ENCODE data around the gene VPREB1. TPM values are rescaled to one million over a fixed set of nuclear protein-coding genes. Genes with fewer than 3 reads are reported as not detected.
"Not testable (repeated sequence)": the region's sequence is repeated elsewhere in the genome, so short reads cannot be mapped to it uniquely, and the experiment has no call there.

VPREB1 gene
- total and polyA plus RNA-seq, 2 donors (not counting 1 experiment from before 2014, with no cell fraction given), result not detected

GRCh38 chr22:22207845-22208564, 36.6 kb upstream of the VPREB1 start:
- TF ChIP-seq CTCF (conservative IDR thresholded peaks at IDR 0.05 in 1 of 2, IDR thresholded peaks at IDR 0.05 in 1 of 2; ENCODE audit: low read depth in 1 of 2, low read length in 2 of 2) (peak; percentile 66 to 77), EZH2 (IDR thresholded peaks at IDR 0.05; ENCODE audit: low read length, missing control alignments) (no peak)
- Histone ChIP-seq H3K27me3 (ENCODE audit: control insufficient read depth, insufficient read depth, low read length) (peaks cover 7% of the 10 kb centered on the region), H3K4me1 (ENCODE audit: control insufficient read depth, extremely low read depth, insufficient read depth, low read length) (peaks cover 2% of the 10 kb centered on the region), H3K9me3 (ENCODE audit: control insufficient read depth, insufficient read depth, low read depth, low read length) (no peaks in the 10 kb centered on the region), H3K27ac (ENCODE audit: insufficient read depth, low read length) (no peak overlapping the region), H4K20me1 (ENCODE audit: control insufficient read depth, extremely low read depth, insufficient read depth, low read length) (no peaks in the 10 kb centered on the region), H3K4me2 (ENCODE audit: extremely low read depth, insufficient read depth, low read length) (no peak overlapping the region), H3K36me3 (ENCODE audit: control insufficient read depth, insufficient read depth, low read length) (no peaks in the 10 kb centered on the region), H3K4me3 (replicated peaks in 1 of 4; ENCODE audit: control extremely low read depth in 1 of 4, insufficient read depth in 1 of 4, low read depth in 3 of 4, low read length in 4 of 4) (no peak overlapping the region), H3K9ac (ENCODE audit: insufficient read depth, low read length) (no peak overlapping the region), H3K79me2 (ENCODE audit: control insufficient read depth, insufficient read depth, low read length) (no peaks in the 10 kb centered on the region), H2AFZ (ENCODE audit: low read length) (no peak overlapping the region)
- peak; percentile 59 to 68 for DNase-seq (ENCODE audit: low read depth in 2 of 2)

DNA sequence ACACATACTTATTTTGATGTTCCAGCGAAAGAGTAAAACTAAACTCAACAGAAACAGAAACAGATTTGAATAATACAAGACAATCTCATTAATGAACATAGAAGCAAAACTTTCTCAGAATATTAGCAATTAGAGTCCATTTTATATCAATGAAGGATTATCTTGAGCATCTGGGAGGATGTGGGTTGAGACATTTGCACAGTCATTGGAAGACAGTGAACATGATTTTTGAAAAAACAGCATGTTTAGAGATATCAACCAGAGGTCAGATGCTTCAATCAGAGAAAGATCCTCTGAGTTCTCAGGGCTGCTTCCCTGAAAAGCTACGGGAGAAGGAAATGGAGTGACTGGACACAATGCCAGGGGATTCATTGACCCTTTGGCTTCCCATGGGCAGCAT, 35.9 kb upstream of the VPREB1 start:
- Histone ChIP-seq H3K4me1 (ENCODE audit: control insufficient read depth, extremely low read depth, insufficient read depth, low read length) (peaks cover 2% of the 10 kb centered on the region), H4K20me1 (ENCODE audit: control insufficient read depth, extremely low read depth, insufficient read depth, low read length) (no peaks in the 10 kb centered on the region), H2AFZ (ENCODE audit: low read length) (no peak overlapping the region), H3K4me3 (replicated peaks in 1 of 4; ENCODE audit: control extremely low read depth in 1 of 4, insufficient read depth in 1 of 4, low read depth in 3 of 4, low read length in 4 of 4) (no peak overlapping the region), H3K9me3 (ENCODE audit: control insufficient read depth, insufficient read depth, low read depth, low read length) (no peaks in the 10 kb centered on the region), H3K9ac (ENCODE audit: insufficient read depth, low read length) (no peak overlapping the region), H3K4me2 (ENCODE audit: extremely low read depth, insufficient read depth, low read length) (no peak overlapping the region), H3K27me3 (ENCODE audit: control insufficient read depth, insufficient read depth, low read length) (peaks cover 7% of the 10 kb centered on the region), H3K36me3 (ENCODE audit: control insufficient read depth, insufficient read depth, low read length) (no peaks in the 10 kb centered on the region), H3K27ac (ENCODE audit: insufficient read depth, low read length) (no peak overlapping the region), H3K79me2 (ENCODE audit: control insufficient read depth, insufficient read depth, low read length) (no peaks in the 10 kb centered on the region)
- DNase-seq (ENCODE audit: low read depth in 2 of 2), result no peak
- TF ChIP-seq EZH2 (IDR thresholded peaks at IDR 0.05; ENCODE audit: low read length, missing control alignments) (no peak), CTCF (conservative IDR thresholded peaks at IDR 0.05 in 1 of 2, IDR thresholded peaks at IDR 0.05 in 1 of 2; ENCODE audit: low read depth in 1 of 2, low read length in 2 of 2) (no peak)

GRCh38 chr22:22209080-22209640, 35.4 kb upstream of the VPREB1 start:
- not testable (repeated sequence) for H3K4me3 ChIP-seq (replicated peaks in 1 of 4; ENCODE audit: control extremely low read depth in 1 of 4, insufficient read depth in 1 of 4, low read depth in 3 of 4, low read length in 4 of 4); H3K36me3 ChIP-seq (ENCODE audit: control insufficient read depth, insufficient read depth, low read length); H2AFZ ChIP-seq (ENCODE audit: low read length); H3K4me2 ChIP-seq (ENCODE audit: extremely low read depth, insufficient read depth, low read length); H3K9me3 ChIP-seq (ENCODE audit: control insufficient read depth, insufficient read depth, low read depth, low read length); H3K4me1 ChIP-seq (ENCODE audit: control insufficient read depth, extremely low read depth, insufficient read depth, low read length); H3K79me2 ChIP-seq (ENCODE audit: control insufficient read depth, insufficient read depth, low read length); H4K20me1 ChIP-seq (ENCODE audit: control insufficient read depth, extremely low read depth, insufficient read depth, low read length); DNase-seq (ENCODE audit: low read depth in 2 of 2); H3K9ac ChIP-seq (ENCODE audit: insufficient read depth, low read length); H3K27me3 ChIP-seq (ENCODE audit: control insufficient read depth, insufficient read depth, low read length); H3K27ac ChIP-seq (ENCODE audit: insufficient read depth, low read length)

Measured in fibroblast of lung (primary cell).